GOT3 (cell line): ENCODE results near the gene IRAK1BP1.
"Not testable (repeated sequence)": the region's sequence is repeated elsewhere in the genome, so short reads cannot be mapped to it uniquely, and the experiment has no call there.

Experiments
- DNase-seq: peaks from one replicate; lab custom pipeline; 2025; ENCODE audit warnings: mixed read lengths; lab: John Stamatoyannopoulos, UW

Gene IRAK1BP1

GRCh38 chr6:78889901-78890300 is 22.6 kb downstream of the IRAK1BP1 start:
- DNase-seq = not testable (repeated sequence)

GRCh38 chr6:78896227-78896626 is 28.9 kb downstream of the IRAK1BP1 start:
- DNase-seq = no peak

GRCh38 chr6:78908621-78909020 is 41.3 kb downstream of the IRAK1BP1 start:
- DNase-seq = no peak

- DNase-seq = no peak
Measured at GRCh38 chr6:78909391-78909790, 42.0 kb downstream of the IRAK1BP1 start.

- no peak for DNase-seq
Measured at GRCh38 chr6:78910010-78910409, 42.7 kb downstream of the IRAK1BP1 start.

- DNase-seq = no peak
Measured at GRCh38 chr6:78910591-78911171, 43.3 kb downstream of the IRAK1BP1 start.

GRCh38 chr6:78911218-78911940 is 44.0 kb downstream of the IRAK1BP1 start:
- DNase-seq = no peak

GRCh38 chr6:78916411-78916810 is 49.1 kb downstream of the IRAK1BP1 start:
- DNase-seq = no peak

GRCh38 chr6:78917788-78918187 is 50.4 kb downstream of the IRAK1BP1 start:
- DNase-seq = no peak

- not testable (repeated sequence) for DNase-seq
Measured at GRCh38 chr6:78921168-78921567, 53.8 kb downstream of the IRAK1BP1 start.

- no peak for DNase-seq
Measured at GRCh38 chr6:78925317-78925716, 58.0 kb downstream of the IRAK1BP1 start.

- DNase-seq = no peak
Measured at GRCh38 chr6:78935553-78935952, 68.2 kb downstream of the IRAK1BP1 start.

GRCh38 chr6:78936515-78936914 is 69.2 kb downstream of the IRAK1BP1 start:
- DNase-seq = no peak

GRCh38 chr6:78942446-78942845 is 75.1 kb downstream of the IRAK1BP1 start:
- no peak for DNase-seq

GRCh38 chr6:78947529-78947928 is 80.2 kb downstream of the IRAK1BP1 start:
- no peak for DNase-seq

- DNase-seq = no peak
Measured at GRCh38 chr6:78947962-78948361, 80.6 kb downstream of the IRAK1BP1 start.

- DNase-seq = no peak
Measured at GRCh38 chr6:78948785-78949184, 81.4 kb downstream of the IRAK1BP1 start.

GRCh38 chr6:78952362-78952761 is 85.0 kb downstream of the IRAK1BP1 start:
- no peak for DNase-seq
